ENCODE measurements around the gene TPRG1.

DNA sequence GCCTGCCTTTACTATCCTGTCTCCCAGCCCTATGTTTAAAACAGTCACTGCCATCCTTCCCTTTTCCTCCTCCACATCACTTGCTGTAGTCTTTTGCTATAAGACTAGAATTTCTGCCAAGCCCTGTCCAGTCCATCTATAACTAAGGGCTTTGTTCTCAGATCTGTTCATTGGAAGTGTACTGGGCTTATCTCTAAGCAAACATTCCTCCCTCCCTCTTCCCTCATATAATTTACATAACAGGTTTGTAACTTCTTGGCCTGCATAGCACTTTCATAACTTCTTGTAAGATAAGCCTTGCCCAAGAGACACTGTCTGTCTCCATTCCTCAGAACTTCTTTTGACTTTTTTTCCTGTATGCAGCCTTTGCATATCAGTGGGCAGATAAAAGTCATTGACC lies 16.7 kb downstream of the TPRG1 start:
- TF ChIP-seq CREB1 (CRISPR knock-in tag; IDR thresholded peaks at IDR 0.05) = no peak
- no peak for TF ChIP-seq CREM (CRISPR knock-in tag; IDR thresholded peaks at IDR 0.05)
- TF ChIP-seq, protein P1, sequence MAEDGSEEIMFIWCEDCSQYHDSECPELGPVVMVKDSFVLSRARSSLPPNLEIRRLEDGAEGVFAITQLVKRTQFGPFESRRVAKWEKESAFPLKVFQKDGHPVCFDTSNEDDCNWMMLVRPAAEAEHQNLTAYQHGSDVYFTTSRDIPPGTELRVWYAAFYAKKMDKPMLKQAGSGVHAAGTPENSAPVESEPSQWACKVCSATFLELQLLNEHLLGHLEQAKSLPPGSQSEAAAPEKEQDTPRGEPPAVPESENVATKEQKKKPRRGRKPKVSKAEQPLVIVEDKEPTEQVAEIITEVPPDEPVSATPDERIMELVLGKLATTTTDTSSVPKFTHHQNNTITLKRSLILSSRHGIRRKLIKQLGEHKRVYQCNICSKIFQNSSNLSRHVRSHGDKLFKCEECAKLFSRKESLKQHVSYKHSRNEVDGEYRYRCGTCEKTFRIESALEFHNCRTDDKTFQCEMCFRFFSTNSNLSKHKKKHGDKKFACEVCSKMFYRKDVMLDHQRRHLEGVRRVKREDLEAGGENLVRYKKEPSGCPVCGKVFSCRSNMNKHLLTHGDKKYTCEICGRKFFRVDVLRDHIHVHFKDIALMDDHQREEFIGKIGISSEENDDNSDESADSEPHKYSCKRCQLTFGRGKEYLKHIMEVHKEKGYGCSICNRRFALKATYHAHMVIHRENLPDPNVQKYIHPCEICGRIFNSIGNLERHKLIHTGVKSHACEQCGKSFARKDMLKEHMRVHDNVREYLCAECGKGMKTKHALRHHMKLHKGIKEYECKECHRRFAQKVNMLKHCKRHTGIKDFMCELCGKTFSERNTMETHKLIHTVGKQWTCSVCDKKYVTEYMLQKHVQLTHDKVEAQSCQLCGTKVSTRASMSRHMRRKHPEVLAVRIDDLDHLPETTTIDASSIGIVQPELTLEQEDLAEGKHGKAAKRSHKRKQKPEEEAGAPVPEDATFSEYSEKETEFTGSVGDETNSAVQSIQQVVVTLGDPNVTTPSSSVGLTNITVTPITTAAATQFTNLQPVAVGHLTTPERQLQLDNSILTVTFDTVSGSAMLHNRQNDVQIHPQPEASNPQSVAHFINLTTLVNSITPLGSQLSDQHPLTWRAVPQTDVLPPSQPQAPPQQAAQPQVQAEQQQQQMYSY (CRISPR knock-in tag; IDR thresholded peaks at IDR 0.05) = no peak
- TF ChIP-seq, protein P2, sequence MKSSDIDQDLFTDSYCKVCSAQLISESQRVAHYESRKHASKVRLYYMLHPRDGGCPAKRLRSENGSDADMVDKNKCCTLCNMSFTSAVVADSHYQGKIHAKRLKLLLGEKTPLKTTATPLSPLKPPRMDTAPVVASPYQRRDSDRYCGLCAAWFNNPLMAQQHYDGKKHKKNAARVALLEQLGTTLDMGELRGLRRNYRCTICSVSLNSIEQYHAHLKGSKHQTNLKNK (CRISPR knock-in tag; IDR thresholded peaks at IDR 0.05) = no peak
- TF ChIP-seq RELA (CRISPR knock-in tag; IDR thresholded peaks at IDR 0.05; ENCODE audit: borderline replicate concordance) = no peak
- TF ChIP-seq, protein P3, sequence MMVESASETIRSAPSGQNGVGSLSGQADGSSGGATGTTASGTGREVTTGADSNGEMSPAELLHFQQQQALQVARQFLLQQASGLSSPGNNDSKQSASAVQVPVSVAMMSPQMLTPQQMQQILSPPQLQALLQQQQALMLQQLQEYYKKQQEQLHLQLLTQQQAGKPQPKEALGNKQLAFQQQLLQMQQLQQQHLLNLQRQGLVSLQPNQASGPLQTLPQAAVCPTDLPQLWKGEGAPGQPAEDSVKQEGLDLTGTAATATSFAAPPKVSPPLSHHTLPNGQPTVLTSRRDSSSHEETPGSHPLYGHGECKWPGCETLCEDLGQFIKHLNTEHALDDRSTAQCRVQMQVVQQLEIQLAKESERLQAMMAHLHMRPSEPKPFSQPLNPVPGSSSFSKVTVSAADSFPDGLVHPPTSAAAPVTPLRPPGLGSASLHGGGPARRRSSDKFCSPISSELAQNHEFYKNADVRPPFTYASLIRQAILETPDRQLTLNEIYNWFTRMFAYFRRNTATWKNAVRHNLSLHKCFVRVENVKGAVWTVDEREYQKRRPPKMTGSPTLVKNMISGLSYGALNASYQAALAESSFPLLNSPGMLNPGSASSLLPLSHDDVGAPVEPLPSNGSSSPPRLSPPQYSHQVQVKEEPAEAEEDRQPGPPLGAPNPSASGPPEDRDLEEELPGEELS (CRISPR knock-in tag; IDR thresholded peaks at IDR 0.05) = no peak
- TF ChIP-seq NFE2L1 (CRISPR knock-in tag; IDR thresholded peaks at IDR 0.05) = no peak
- no peak for TF ChIP-seq ATF1 (CRISPR knock-in tag; IDR thresholded peaks at IDR 0.05)
- TF ChIP-seq ESRRA (CRISPR knock-in tag; IDR thresholded peaks at IDR 0.05; ENCODE audit: borderline replicate concordance) = no peak
- TF ChIP-seq, protein P4, sequence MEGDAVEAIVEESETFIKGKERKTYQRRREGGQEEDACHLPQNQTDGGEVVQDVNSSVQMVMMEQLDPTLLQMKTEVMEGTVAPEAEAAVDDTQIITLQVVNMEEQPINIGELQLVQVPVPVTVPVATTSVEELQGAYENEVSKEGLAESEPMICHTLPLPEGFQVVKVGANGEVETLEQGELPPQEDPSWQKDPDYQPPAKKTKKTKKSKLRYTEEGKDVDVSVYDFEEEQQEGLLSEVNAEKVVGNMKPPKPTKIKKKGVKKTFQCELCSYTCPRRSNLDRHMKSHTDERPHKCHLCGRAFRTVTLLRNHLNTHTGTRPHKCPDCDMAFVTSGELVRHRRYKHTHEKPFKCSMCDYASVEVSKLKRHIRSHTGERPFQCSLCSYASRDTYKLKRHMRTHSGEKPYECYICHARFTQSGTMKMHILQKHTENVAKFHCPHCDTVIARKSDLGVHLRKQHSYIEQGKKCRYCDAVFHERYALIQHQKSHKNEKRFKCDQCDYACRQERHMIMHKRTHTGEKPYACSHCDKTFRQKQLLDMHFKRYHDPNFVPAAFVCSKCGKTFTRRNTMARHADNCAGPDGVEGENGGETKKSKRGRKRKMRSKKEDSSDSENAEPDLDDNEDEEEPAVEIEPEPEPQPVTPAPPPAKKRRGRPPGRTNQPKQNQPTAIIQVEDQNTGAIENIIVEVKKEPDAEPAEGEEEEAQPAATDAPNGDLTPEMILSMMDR (IDR thresholded peaks at IDR 0.05) = no peak
- no peak for TF ChIP-seq TEAD1 (CRISPR knock-in tag; IDR thresholded peaks at IDR 0.05)
- TF ChIP-seq, protein P5, sequence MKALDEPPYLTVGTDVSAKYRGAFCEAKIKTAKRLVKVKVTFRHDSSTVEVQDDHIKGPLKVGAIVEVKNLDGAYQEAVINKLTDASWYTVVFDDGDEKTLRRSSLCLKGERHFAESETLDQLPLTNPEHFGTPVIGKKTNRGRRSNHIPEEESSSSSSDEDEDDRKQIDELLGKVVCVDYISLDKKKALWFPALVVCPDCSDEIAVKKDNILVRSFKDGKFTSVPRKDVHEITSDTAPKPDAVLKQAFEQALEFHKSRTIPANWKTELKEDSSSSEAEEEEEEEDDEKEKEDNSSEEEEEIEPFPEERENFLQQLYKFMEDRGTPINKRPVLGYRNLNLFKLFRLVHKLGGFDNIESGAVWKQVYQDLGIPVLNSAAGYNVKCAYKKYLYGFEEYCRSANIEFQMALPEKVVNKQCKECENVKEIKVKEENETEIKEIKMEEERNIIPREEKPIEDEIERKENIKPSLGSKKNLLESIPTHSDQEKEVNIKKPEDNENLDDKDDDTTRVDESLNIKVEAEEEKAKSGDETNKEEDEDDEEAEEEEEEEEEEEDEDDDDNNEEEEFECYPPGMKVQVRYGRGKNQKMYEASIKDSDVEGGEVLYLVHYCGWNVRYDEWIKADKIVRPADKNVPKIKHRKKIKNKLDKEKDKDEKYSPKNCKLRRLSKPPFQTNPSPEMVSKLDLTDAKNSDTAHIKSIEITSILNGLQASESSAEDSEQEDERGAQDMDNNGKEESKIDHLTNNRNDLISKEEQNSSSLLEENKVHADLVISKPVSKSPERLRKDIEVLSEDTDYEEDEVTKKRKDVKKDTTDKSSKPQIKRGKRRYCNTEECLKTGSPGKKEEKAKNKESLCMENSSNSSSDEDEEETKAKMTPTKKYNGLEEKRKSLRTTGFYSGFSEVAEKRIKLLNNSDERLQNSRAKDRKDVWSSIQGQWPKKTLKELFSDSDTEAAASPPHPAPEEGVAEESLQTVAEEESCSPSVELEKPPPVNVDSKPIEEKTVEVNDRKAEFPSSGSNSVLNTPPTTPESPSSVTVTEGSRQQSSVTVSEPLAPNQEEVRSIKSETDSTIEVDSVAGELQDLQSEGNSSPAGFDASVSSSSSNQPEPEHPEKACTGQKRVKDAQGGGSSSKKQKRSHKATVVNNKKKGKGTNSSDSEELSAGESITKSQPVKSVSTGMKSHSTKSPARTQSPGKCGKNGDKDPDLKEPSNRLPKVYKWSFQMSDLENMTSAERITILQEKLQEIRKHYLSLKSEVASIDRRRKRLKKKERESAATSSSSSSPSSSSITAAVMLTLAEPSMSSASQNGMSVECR (CRISPR knock-in tag; IDR thresholded peaks at IDR 0.05; ENCODE audit: borderline replicate concordance) = no peak
- TF ChIP-seq, protein P6, sequence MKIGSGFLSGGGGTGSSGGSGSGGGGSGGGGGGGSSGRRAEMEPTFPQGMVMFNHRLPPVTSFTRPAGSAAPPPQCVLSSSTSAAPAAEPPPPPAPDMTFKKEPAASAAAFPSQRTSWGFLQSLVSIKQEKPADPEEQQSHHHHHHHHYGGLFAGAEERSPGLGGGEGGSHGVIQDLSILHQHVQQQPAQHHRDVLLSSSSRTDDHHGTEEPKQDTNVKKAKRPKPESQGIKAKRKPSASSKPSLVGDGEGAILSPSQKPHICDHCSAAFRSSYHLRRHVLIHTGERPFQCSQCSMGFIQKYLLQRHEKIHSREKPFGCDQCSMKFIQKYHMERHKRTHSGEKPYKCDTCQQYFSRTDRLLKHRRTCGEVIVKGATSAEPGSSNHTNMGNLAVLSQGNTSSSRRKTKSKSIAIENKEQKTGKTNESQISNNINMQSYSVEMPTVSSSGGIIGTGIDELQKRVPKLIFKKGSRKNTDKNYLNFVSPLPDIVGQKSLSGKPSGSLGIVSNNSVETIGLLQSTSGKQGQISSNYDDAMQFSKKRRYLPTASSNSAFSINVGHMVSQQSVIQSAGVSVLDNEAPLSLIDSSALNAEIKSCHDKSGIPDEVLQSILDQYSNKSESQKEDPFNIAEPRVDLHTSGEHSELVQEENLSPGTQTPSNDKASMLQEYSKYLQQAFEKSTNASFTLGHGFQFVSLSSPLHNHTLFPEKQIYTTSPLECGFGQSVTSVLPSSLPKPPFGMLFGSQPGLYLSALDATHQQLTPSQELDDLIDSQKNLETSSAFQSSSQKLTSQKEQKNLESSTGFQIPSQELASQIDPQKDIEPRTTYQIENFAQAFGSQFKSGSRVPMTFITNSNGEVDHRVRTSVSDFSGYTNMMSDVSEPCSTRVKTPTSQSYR (CRISPR knock-in tag; IDR thresholded peaks at IDR 0.05) = no peak
